Suprapubic skin (tissue), 4 donors: Measurements from ENCODE around the gene BMERB1. TPM values are rescaled to one million over a fixed set of nuclear protein-coding genes. Genes with fewer than 3 reads are reported as not detected.
"Not testable (repeated sequence)": the region's sequence is repeated elsewhere in the genome, so short reads cannot be mapped to it uniquely, and the experiment has no call there.

Source experiments
- DNase-seq, 2 donors: peaks; one replicate each; pipeline ENCODE4 v3.0.0-alpha.2; 2019; ENCODE audit warnings: low spot score in 2 of 2
- H3K27ac ChIP-seq: fragments of 200-600 bp; sonication (generic); one replicate; pipeline ENCODE4 v1.5.1; 2019
- H3K27me3 ChIP-seq: fragments of 200-600 bp; sonication (generic); one replicate; pipeline ENCODE4 v1.5.1; 2019
- H3K36me3 ChIP-seq: fragments of 200-600 bp; sonication (generic); one replicate; pipeline ENCODE4 v1.5.1; 2019
- H3K4me1 ChIP-seq: fragments of 200-600 bp; sonication (generic); one replicate; pipeline ENCODE4 v1.5.1; 2019
- H3K4me3 ChIP-seq: fragments of 200-600 bp; sonication (generic); one replicate; pipeline ENCODE4 v1.5.1; 2019; ENCODE audit warnings: mild to moderate bottlenecking
- H3K9me3 ChIP-seq: fragments of 200-600 bp; sonication (generic); one replicate; pipeline ENCODE4 v1.5.1; 2019
- CTCF ChIP-seq, 2 donors: fragments of 200-600 bp in 1 of 2; fragments of 450-650 bp in 1 of 2; sonication (generic) in 1 of 2; IDR thresholded peaks; one replicate each; pipeline ENCODE4 v1.5.1; 2016 to 2019; ENCODE audit warnings: antibody characterized with exemption in 2 of 2, mild to moderate bottlenecking in 1 of 2, moderate library complexity in 1 of 2
- EP300 ChIP-seq: sonication (generic); formaldehyde crosslinking; IDR thresholded peaks from one replicate; pipeline ENCODE4 v1.6.1; 2017; ENCODE audit warnings: antibody characterized with exemption
- POLR2A ChIP-seq, 2 donors: fragments of 450-650 bp; IDR thresholded peaks; one replicate each; pipeline ENCODE4 v1.6.1; 2017; ENCODE audit warnings: antibody characterized with exemption in 2 of 2, mild to moderate bottlenecking in 2 of 2, moderate library complexity in 2 of 2
- POLR2AphosphoS5 ChIP-seq, 3 donors: sonication (generic); formaldehyde crosslinking; IDR thresholded peaks; one replicate each; pipeline ENCODE4 v1.6.1; 2017; ENCODE audit warnings: antibody characterized with exemption in 3 of 3
- WGBS: methylation state at CpG from one replicate; pipeline ENCODE4 v1.1.5; 2018; 5-methylcytosine and 5-hydroxymethylcytosine counted together
- total RNA-seq, 4 donors: library from RNA; depleted of rRNA; stranded (reverse); fragments of >200 nt; gene quantifications; one replicate each; pipeline ENCODE4 v1.1.0, GENCODE V29; 2016

The BMERB1 gene
- total RNA-seq, 4 donors from 2014 or later = 5.5 to 31.4 (median 17.9) TPM

- H3K27ac ChIP-seq = no peak overlapping the region
Measured at GRCh38 chr16:15606518-15607220, 172.3 kb downstream of the BMERB1 start.

GRCh38 chr16:15607221-15607699, 172.9 kb downstream of the BMERB1 start:
- not testable (repeated sequence) for DNase-seq, H3K9me3 ChIP-seq, H3K4me3 ChIP-seq, H3K27me3 ChIP-seq, H3K27ac ChIP-seq
- peaks cover 87% of the 10 kb centered on the region for H3K36me3 ChIP-seq
- 94% methylated on average over 12 of the region's 12 CpGs for WGBS
- H3K4me1 ChIP-seq = peaks cover 10% of the 10 kb centered on the region

More at GRCh38 chr16:15606518-15607220, 172.3 kb downstream of the BMERB1 start:
- no peak for TF ChIP-seq CTCF (IDR thresholded peaks at IDR 0.05)
- no peak for TF ChIP-seq EP300
- no peak for TF ChIP-seq POLR2A (IDR thresholded peaks at IDR 0.05)
- no peak for TF ChIP-seq POLR2AphosphoS5 (IDR thresholded peaks at IDR 0.05)
- no peak for DNase-seq
- Histone ChIP-seq H3K9me3 (no peaks in the 10 kb centered on the region), H3K4me1 (peaks cover 10% of the 10 kb centered on the region), H3K4me3 (no peak overlapping the region), H3K27me3 (no peaks in the 10 kb centered on the region), H3K36me3 (peaks cover 87% of the 10 kb centered on the region)
- 87% methylated on average over 5 of the region's 5 CpGs for WGBS

GRCh38 chr16:15607700-15608396, 173.5 kb downstream of the BMERB1 start:
- Histone ChIP-seq H3K9me3 (no peaks in the 10 kb centered on the region), H3K4me3 (no peak overlapping the region), H3K36me3 (peaks cover 87% of the 10 kb centered on the region), H3K4me1 (peaks cover 10% of the 10 kb centered on the region), H3K27ac (no peak overlapping the region), H3K27me3 (no peaks in the 10 kb centered on the region)
- no peak for DNase-seq
- TF ChIP-seq POLR2A (IDR thresholded peaks at IDR 0.05) = no peak
- TF ChIP-seq CTCF (IDR thresholded peaks at IDR 0.05) = no peak
- TF ChIP-seq POLR2AphosphoS5 (IDR thresholded peaks at IDR 0.05) = no peak
- TF ChIP-seq EP300 = no peak
- 89% methylated on average over 13 of the region's 13 CpGs for WGBS

GRCh38 chr16:15608398-15609285, 174.3 kb downstream of the BMERB1 start:
- DNase-seq = no peak
- Histone ChIP-seq H3K4me3 (no peak overlapping the region), H3K9me3 (no peaks in the 10 kb centered on the region), H3K4me1 (peaks cover 10% of the 10 kb centered on the region), H3K36me3 (peaks cover 87% of the 10 kb centered on the region), H3K27me3 (no peaks in the 10 kb centered on the region), H3K27ac (no peak overlapping the region)
- TF ChIP-seq POLR2A (IDR thresholded peaks at IDR 0.05) (no peak), POLR2AphosphoS5 (IDR thresholded peaks at IDR 0.05) (no peak), CTCF (IDR thresholded peaks at IDR 0.05) (no peak), EP300 (no peak)
- 92% methylated on average over 19 of the region's 19 CpGs for WGBS

- H3K4me1 ChIP-seq = peaks cover 10% of the 10 kb centered on the region
- no peak for DNase-seq
- TF ChIP-seq CTCF (IDR thresholded peaks at IDR 0.05) (no peak), EP300 (no peak), POLR2A (IDR thresholded peaks at IDR 0.05) (no peak), POLR2AphosphoS5 (IDR thresholded peaks at IDR 0.05) (no peak)
- H3K36me3 ChIP-seq = peaks cover 87% of the 10 kb centered on the region
- no peaks in the 10 kb centered on the region for H3K27me3 ChIP-seq
- no peak overlapping the region for H3K4me3 ChIP-seq
- no peaks in the 10 kb centered on the region for H3K9me3 ChIP-seq
- WGBS = 90% methylated on average over 6 of the region's 6 CpGs
- H3K27ac ChIP-seq = no peak overlapping the region
Measured at GRCh38 chr16:15609286-15609649, 174.9 kb downstream of the BMERB1 start.
